GM12878 (cell line): Measurements from ENCODE around the gene DCUN1D4.

Experiments
- EZH2 ChIP-seq: IDR thresholded peaks from 2 replicates; pipeline ENCODE4 v1.6.1; 2012; ENCODE audit warnings: low read depth, mild to moderate bottlenecking, control low read depth, inconsistent platforms, low read length, borderline replicate concordance; ENCODE audit not compliant: control insufficient read depth
- POLR2A ChIP-seq: IDR thresholded peaks from 2 replicates; pipeline ENCODE4 v1.6.1; 2011; ENCODE audit warnings: low read depth, mild to moderate bottlenecking, low read length
- POLR2AphosphoS2 ChIP-seq: IDR thresholded peaks from 2 replicates; pipeline ENCODE4 v1.6.1; 2011; ENCODE audit warnings: low read depth, mild to moderate bottlenecking, low read length, improper control_type of control experiment, moderate library complexity
- POLR2AphosphoS5 ChIP-seq: IDR thresholded peaks from 2 replicates; pipeline ENCODE4 v1.6.1; 2011; ENCODE audit warnings: mild to moderate bottlenecking, low read length, inconsistent platforms
- RCOR1 ChIP-seq: conservative IDR thresholded peaks from 2 replicates; pipeline ENCODE4 v1.6.1; 2012; ENCODE audit warnings: low read depth, low read length, improper control_type of control experiment
- SP1 ChIP-seq: IDR thresholded peaks from one replicate; pipeline ENCODE4 v1.6.1; 2011; ENCODE audit warnings: low read depth, low read length
- ZNF24 ChIP-seq: fragments of 450-650 bp; IDR thresholded peaks from 2 replicates; pipeline ENCODE4 v1.6.1; 2017; ENCODE audit warnings: antibody characterized with exemption, mild to moderate bottlenecking
- TF ChIP-seq, protein P1 (sequence below), 3 experiments: IDR thresholded peaks in 2 of 3; conservative IDR thresholded peaks in 1 of 3; 2 replicates each; pipeline ENCODE4 v1.5.1; 2011; ENCODE audit warnings: low read depth in 3 of 3, low read length in 3 of 3, mild to moderate bottlenecking in 3 of 3, control low read depth in 2 of 3, moderate library complexity in 2 of 3, inconsistent platforms in 1 of 3, mixed read lengths in 1 of 3; ENCODE audit not compliant: control insufficient read depth in 2 of 3, insufficient read depth in 1 of 3; ENCODE audit errors: extremely low read depth in 1 of 3
- TF ChIP-seq, protein P2 (sequence below): fragments of 450-650 bp; IDR thresholded peaks from 2 replicates; pipeline ENCODE4 v1.6.1; 2016; ENCODE audit warnings: mild to moderate bottlenecking

DNA sequence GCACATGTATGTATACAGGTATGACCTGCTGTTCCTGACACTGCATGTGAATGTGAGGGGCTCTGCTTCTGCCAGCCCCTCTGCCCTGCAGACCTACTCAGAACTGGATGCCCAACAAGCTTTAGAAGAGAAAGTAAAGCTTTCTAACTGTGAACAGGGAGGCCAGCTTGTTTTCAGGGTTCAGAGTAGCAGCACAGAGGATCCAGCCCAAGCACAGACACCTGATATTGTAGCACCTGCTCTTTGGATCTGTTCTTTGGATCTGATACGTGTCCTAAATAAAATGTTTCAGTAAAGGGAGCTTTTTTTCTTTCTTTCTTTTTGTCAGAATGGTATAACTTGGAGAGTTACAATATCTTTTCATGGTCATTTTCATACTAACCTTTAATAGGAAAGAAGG lies 19.2 kb downstream of the DCUN1D4 start:
- TF ChIP-seq SP1 (no peak), POLR2AphosphoS2 (no peak), ZNF24 (no peak), RCOR1 (no peak), POLR2AphosphoS5 (no peak), EZH2 (no peak), POLR2A (no peak)
- TF ChIP-seq, protein P1, sequence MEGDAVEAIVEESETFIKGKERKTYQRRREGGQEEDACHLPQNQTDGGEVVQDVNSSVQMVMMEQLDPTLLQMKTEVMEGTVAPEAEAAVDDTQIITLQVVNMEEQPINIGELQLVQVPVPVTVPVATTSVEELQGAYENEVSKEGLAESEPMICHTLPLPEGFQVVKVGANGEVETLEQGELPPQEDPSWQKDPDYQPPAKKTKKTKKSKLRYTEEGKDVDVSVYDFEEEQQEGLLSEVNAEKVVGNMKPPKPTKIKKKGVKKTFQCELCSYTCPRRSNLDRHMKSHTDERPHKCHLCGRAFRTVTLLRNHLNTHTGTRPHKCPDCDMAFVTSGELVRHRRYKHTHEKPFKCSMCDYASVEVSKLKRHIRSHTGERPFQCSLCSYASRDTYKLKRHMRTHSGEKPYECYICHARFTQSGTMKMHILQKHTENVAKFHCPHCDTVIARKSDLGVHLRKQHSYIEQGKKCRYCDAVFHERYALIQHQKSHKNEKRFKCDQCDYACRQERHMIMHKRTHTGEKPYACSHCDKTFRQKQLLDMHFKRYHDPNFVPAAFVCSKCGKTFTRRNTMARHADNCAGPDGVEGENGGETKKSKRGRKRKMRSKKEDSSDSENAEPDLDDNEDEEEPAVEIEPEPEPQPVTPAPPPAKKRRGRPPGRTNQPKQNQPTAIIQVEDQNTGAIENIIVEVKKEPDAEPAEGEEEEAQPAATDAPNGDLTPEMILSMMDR (IDR thresholded peaks at IDR 0.05 in 2 of 3, conservative IDR thresholded peaks at IDR 0.05 in 1 of 3; ENCODE audit: control insufficient read depth in 2 of 3, extremely low read depth in 1 of 3, insufficient read depth in 1 of 3, low read depth in 3 of 3, low read length in 3 of 3) = no peak
- TF ChIP-seq, protein P2, sequence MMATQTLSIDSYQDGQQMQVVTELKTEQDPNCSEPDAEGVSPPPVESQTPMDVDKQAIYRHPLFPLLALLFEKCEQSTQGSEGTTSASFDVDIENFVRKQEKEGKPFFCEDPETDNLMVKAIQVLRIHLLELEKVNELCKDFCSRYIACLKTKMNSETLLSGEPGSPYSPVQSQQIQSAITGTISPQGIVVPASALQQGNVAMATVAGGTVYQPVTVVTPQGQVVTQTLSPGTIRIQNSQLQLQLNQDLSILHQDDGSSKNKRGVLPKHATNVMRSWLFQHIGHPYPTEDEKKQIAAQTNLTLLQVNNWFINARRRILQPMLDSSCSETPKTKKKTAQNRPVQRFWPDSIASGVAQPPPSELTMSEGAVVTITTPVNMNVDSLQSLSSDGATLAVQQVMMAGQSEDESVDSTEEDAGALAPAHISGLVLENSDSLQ = no peak
